C1 segment of cervical spinal cord (tissue), 14 donors: ENCODE data around the gene TTC3.
"Not testable (repeated sequence)": the region's sequence is repeated elsewhere in the genome, so short reads cannot be mapped to it uniquely, and the experiment has no call there.

Experiments used
- DNase-seq, 14 donors: peaks; one replicate each; lab custom pipeline; 2025; lab: John Stamatoyannopoulos, UW

Gene TTC3

DNA sequence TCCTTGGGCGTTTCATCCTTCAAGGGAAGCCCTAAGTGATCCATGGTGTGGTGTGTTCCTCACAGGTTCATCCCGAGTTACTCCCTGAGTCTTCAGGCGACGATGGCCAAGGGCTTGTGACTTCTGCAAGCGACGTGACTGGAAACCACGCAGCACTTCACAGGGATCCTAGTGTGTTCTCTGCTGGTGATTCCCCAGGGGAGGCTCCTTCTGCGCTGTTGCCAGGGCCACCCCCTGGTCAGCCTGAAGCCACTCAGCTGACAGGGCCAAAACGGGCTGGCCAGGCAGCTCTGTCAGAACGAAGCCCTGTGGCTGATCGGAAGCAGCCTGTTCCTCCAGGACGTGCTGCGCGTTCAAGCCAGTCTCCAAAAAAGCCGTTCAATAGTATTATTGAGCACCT lies 122.6 kb downstream of the TTC3 start:
- no peak for DNase-seq

DNA sequence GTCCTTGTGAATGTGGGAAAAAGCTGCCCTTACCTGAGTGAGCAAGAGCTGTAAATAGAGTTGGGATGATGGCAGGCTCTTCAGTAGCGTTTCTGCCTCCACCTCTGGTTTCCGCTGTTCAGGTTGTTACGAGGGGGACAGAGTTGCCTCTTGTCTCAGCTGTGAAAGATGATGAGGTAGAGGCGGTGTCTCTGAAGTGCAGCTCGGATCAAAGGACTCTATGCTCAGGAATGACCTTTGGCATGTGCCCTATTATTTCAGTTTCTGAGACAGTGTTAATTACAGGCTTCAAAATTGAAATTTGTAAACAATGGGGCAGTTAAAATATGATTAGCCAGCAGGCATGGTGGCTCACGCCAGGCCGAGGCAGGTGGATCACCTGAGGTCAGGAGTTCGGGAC lies 123.8 kb downstream of the TTC3 start:
- no peak for DNase-seq

DNA sequence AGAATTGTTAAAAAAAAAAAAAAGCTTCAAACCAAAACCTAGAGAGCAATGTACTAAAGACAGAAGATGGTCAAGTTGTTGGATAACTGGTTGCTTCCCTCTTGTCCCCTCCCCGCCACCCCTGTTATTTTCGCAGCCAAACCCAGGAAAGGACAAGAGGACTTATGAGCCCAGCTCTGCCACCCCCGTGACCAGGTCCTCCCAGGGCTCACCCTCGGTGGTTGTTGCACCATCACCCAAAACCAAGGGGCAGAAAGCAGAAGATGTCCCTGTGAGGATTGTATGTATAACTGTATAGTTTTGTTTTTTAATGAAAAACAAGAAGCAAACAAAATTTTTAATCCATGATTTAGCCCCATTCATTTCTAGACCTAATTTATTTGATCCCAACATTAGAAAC lies 124.7 kb downstream of the TTC3 start:
- no peak for DNase-seq

DNA sequence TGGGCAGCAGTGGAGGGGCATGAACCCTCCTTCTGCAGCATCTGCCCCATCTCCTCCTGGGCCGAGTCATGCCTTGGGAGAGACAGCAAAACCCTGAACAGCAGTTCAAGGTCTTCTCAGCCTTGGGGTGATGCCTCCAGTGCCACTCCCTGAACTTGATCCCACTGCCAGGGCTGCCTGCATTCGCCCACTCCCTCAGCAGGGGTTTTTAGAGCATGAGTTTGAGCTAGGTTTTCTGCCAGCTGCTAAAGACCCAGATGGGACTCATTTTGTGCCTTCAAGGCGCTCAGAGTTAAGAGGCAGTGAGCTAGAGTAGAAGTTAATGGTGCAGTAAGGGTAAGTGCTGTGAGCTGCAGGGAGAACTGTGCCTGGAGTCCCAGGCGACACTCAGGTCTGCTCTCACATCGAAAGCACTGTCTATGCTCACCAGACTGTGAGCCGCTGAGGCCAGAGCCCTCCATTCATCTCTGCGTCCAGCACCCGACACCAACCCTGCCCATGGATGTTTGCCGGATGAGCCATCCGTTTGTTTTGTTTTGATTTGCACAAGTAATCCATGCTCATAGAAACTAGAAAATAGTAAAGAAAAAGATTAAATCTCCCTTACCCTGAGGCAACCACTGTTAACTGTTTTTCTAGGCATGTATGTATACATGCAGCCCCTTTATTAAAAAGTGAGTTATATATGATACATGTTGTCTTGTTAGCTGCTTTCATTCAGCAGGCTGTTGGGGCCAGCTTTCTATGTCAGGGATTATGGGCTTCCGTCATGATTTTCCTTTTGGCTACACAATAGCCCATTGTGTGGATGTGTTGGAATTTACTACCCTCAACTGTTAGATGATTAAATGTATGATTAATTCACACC lies 126.2 kb downstream of the TTC3 start:
- DNase-seq, result peak in 1 of 14 donors; percentile 6

DNA sequence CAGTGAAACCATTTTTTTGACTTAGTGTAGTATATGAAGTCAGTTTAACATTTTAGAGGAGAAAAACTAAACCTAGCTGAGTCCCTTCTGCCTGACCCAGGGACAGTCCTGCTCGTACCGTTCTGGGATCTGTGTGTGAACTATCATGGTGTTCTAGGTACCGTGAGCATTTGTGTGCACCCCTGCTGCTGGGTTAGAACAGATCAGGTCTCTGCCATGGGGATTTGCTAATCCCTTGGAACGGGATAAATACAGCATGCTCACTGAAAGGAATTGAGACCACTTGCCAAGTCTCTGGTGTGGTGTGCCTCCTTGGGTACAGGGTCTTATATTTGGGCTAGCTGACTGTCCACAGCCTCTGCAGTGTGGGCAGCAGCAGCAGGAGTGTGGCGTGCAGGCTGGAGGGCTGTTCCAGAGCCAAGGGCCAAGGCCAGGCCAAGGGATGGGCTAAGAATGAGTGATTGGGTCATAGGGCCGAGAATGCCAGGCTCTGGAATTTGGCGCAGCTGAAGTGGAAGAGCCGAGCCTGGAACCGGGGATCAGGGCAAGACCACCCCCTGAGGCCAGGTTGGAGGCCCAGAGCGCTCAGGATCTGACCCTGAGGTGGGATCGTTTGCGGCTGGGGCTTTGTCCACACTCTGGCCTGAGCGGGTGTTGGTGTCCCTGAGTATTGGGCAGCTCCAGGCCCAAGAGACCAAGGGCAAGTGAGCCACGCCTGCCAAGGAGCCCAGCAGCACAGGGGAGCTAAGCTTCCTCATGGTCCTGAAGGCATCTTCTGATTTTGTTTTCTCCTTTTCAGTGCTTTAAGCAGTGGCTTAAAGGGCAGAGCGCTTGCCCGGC lies 127.8 kb downstream of the TTC3 start:
- DNase-seq, result no peak

DNA sequence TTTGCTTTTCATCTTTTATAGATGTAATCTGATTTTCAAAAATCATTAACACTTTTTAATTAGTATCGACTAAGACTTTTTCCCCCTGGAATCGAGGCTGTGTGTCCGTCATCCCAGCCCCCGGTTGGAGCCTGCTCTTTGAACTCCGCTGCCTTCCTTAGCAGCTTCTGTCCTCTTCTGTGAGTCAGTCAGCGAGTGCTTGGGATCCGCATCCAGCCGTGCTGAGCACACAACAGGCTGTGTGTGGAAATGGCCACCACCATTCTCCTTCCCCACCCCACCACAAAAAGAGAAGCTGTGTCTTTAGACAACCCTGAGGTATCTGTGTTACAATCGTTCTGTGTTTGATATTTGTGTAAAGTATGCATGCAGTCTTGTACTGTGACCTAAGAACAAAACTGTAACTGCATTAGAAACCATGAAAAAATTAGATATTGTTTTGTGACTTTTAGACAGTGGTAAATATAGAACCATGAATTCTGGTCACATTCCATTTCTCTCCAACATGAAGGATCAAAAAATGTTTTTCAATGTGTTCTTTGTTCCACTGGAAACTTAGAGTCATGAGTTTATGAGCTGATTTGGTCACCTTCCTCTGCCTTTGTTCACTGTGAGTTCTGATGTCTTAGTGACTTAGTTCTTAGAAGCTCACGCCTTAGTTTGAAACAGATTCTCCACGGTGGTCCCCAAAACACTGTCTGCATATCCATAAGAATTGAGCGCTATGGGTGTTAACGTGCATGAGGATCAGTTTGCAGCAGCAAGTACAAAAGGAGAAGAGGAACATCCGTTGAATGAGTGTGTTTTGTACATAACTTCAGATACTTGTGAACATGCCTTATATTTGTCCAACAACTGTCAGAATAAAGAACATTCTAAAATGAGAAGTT lies 129.4 kb downstream of the TTC3 start:
- no peak for DNase-seq

DNA sequence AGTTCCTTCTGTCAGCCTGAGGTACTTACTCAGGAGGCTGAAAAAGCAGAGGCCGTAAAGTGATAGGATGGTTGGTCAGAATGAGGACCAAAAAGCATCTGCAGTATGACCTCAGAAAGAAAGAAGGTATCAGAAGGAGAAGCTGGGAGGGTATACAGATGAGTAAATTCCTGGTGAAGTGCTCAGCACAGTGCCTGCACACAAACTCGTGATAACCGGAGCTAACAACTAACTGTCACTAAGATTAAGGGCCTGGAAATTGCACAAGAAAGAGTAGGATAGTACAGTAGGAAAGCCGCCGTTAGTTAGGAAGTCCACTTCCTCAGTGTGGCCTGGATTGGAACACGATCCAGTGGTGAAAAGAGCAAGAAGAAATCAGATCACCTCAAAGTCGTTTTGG lies 131.5 kb downstream of the TTC3 start:
- no peak for DNase-seq

DNA sequence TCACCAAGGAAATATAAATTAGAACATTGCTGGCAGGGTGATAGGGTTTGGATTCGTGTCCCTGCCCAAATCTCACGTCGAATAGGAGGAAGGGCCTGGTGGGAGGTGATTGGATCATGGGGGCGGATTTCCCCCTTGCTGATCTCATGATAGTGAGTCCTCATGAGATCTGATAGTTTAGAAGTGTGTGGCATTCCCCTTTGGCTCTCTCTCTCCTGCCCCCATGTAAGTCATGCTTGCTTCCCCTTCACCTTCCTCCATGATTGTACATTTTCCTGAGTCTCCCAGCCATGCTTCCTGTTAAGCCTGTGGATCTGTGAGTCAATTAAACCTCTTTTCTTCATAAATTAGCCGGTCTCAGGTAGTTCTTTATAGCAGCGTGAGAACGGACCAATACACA lies 133.4 kb downstream of the TTC3 start:
- no peak for DNase-seq

DNA sequence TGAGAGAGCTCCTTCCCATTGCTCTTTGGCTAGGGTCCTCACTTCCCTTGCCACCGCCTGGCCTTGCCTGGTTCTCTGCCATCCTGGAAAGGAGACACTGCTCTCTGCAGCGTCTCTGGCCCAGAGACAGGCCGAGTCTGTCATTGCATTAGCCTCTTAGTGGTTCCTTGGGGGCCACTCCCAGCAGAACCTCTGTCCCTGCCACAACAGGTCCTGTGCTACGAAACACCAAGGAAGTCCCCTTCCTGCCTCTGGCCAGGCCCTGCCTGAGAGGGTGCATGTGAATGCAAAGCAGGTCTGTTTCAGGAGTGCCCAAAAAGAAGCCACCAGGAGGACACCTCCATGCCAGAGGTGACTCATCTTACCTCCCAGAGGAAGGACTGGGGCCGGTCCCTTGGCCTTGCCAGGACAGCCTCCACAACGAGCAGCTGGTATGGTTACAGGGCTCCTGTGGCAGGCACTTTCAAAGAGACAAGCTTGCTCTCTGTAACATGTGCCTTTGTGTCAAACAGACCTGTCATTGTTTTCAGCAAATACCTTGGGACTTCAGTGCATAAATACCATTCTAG lies 134.5 kb downstream of the TTC3 start:
- DNase-seq, result peak in 8 of 14 donors; percentile 15 to 73 (median 36)

DNA sequence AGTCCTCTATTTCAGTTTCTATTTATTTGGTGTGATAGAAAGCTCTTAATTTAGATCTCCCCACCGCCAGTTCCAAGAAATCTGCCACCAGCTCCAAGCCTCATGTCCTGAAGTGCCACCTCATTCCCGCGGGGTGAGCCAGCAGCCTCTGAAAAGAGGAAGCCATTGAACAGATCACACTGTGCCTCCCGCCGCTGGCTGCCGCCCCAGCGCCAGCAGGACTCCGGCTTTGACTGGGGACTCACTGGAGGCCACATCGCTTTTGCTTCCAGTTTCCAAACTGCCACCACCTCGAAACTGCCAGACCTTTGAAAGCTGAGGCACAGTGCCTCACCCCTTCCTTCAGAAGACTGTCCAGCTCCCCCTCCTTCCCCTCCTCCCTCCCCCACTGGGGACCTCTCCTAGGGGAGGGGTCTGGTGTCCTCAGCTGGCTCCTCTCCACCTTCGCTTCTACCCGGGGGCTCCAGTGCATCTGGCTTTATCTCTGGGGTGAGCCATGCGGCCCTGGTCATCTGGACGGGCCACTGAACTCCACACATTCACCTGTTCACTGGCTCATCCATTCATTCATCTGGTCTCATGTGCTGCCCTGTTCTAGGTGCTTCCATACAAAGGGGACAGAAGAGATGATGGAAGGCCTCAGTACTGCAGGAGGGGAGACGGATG lies 135.1 kb downstream of the TTC3 start:
- DNase-seq, result peak in 13 of 14 donors; percentile 2 to 88 (median 67)

DNA sequence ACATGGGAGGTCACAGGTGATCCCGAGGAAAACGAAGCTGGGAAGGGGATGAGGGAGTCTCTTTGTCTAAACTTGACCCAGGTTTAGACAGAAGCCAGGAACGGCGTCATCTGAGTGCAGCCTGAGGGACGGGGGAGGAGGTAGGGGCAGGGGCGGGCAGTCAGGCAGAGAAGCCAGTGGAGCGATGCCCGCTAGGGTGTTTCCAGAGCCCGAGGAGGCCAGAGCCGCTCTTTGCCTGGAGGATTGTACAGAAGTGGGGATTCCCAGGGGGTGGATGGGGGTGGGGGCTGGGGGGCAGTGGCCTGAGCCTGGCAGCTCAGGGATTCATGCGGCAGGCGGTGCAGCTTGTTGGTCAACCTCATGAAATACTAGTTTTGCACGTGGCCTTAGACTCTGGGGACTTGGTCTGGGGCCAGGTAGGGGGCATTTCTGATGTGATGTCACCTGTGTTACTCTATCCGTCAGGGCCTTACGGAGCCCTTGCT lies 135.7 kb downstream of the TTC3 start:
- peak in 2 of 14 donors; percentile 37 to 63 for DNase-seq

DNA sequence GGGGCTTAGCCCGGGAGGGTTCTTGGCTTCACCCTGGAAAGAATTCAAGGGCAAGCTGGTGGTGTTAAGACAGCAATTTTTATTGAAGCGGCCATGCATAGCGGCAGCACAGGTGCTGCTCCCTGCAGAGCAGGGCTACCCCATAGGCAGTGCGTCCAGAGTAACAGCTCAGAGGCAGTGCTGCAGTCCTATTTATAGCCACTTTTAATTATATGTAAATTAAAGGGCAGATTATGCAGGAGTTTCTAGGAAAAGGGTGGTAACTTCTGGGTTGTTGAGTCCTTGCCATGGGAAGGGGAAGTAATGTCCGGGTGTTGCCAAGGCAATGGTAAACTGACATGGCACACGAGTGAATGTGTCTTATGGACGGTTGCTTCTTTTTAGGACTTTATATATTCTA lies 137.1 kb downstream of the TTC3 start:
- DNase-seq, result no peak

DNA sequence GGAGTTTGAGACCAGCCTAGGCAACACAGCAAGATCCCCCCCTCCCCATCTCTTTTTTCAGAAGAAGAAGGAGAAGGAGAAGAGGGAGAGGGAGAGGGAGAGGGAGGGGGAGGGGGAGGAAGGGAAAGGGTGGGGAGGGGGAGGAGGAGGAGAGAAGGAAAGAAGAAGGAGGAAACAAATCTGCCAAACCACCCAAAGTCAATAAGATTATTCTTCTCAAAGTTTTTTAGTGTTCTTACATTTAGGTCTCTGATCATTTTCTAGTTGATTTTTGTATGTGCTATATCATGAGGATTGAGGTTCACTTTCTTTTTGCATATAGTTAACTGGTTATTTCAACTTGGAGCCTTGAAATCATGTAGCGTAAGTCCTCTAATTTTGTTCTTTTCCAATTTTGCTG lies 137.7 kb downstream of the TTC3 start:
- DNase-seq, result no peak

DNA sequence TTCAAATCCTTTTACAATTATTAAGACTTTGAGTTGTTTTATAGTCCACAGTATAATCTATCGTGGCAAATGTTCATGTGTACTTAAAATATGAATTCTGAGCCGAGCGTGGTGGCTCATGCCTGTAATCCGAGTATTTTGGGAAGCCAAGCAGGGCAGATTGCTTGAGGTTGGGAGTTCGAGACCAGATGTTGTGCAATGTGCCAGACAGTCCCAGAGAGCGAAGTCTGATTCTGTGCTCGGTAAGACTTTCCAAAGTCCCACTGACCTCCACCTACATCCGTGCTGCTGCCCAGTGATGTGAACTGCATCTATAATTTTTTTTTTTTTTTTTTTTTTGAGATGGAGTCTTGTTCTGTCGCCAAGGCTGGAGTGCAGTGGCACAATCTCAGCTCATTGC lies 141.9 kb downstream of the TTC3 start:
- no peak for DNase-seq

DNA sequence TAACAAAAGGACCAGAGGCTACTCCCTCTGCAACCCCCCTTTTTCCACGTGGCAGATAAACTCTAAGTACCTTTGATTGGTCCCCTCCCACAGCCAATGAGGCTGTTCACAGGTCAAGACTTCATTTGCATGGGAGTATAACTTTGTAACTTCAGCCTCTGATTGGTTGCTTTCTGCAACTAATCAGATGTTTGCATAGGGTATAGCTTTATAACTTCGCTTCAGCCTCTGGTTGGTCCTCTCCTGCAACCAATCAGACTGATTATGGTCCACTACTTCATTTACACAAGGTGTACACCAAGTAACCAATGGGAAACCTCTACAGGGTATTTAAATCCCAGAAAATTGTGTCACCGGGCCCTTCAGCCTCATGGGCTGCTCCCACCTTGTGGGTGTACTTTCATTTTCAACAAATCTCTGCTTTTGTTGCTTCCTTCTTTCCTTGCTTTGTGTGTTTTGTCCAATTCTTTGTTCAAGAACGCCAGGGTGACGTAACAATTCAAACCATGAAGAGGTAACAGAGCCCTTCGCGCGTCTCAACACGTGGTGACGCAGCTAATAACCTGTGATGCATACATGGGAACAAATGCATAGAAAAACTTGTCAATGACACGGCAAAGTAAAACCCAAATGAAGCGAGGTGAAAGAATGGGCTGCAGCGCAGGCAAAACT lies 146.8 kb downstream of the TTC3 start:
- DNase-seq, result peak in 2 of 14 donors; percentile 26 to 54

DNA sequence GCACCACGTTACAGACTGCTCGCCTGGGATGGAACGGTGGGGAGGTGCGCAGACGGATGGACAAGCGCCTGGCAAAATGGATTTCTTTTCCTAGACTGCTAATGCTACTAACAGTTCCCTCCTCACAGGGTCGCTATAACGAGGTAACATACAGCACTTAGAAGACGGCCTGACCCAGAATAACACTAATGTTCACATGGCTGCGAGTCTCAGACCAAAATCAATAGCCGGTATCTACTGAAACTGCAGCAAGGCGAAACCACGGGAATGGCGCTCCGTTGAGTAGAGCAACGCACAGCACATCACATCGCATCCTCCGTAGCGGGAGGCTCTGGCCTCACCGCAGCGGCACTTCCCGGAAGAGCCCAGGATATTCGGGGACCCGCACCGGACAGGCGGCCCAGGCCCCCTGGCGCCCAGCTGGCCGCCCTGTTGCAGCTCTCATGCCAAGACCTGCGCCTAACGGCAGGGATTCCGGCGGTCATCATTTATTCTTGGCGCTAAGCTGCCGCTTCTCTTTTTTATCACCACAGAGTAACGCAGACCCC lies 147.5 kb downstream of the TTC3 start:
- peak in 11 of 14 donors; percentile 27 to 71 (median 52) for DNase-seq

DNA sequence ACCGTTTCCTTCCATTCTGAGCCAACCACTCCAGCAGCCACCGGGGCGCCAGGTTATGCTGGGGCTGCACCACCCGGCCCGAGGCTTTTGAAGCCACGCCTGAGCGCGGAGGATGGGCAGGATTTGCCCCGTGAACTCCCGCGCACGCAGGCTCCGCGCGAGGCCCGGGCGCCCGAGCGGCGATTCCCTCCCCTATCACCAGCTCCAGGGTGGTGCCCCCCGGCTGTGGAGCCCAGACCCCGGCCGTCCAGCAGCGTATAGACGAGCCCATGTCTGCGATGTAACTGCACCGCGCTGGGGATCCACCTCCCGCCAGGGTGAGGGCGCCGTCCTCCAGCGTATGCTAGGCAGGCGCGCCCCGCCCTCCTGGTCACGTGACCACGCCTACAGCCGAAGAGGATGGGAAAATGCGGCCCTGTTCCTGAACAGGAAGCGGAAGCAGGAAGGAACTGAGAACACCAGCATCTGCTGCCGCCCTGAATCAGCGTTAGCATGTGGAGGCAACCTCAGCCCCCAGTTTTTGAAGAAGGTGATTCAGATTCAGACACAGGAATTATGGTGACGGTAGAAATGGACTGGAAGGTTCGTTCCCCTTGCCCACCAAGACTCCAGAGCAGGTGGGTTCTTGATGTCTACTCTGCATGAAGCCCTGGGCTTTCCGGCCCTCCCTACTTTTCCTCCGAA lies 148.1 kb downstream of the TTC3 start:
- DNase-seq, result peak; percentile 11 to 92 (median 82)

DNA sequence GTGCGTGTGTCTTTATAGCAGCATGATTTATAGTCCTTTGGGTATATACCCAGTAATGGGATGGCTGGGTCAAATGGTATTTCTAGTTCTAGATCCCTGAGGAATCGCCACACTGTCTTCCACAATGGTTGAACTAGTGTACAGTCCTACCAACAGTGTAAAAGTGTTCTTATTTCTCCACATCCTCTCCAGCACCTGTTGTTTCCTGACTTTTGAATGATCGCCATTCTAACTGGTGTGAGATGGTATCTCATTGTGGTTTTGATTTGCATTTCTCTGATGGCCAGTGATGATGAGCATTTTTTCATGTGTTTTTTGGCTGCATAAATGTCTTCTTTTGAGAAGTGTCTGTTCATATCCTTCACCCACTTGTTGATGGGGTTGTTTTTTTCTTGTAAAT lies 149.2 kb downstream of the TTC3 start:
- not testable (repeated sequence) for DNase-seq

DNA sequence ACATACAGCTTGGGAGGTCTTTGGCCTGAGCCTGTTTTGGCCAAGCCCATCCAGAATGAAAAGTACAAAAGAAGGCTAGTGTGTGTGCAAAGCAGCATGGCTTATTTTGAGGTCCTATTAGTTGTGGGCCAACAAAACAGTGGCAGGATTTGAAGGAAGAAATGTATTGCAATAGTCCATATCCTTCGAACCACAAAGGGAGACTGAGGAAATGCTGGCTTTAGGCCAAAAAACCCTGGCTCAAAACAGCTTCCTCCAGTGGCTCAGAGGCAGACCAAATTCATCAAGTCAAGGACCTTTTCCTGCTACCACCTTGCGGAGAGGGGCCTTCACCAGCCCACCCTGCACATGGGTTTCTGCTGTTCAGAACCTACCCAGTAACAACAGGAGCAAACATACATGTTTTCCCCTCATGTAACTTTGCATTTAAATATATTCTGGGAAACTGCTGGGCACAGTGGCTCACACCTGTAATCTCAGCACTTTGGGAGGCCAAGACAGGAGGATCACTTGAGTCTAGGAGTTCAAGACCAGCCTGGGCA lies 150.8 kb downstream of the TTC3 start:
- DNase-seq, result no peak
